Measurements from ENCODE around the gene TULP4.

- TF ChIP-seq, protein P1, sequence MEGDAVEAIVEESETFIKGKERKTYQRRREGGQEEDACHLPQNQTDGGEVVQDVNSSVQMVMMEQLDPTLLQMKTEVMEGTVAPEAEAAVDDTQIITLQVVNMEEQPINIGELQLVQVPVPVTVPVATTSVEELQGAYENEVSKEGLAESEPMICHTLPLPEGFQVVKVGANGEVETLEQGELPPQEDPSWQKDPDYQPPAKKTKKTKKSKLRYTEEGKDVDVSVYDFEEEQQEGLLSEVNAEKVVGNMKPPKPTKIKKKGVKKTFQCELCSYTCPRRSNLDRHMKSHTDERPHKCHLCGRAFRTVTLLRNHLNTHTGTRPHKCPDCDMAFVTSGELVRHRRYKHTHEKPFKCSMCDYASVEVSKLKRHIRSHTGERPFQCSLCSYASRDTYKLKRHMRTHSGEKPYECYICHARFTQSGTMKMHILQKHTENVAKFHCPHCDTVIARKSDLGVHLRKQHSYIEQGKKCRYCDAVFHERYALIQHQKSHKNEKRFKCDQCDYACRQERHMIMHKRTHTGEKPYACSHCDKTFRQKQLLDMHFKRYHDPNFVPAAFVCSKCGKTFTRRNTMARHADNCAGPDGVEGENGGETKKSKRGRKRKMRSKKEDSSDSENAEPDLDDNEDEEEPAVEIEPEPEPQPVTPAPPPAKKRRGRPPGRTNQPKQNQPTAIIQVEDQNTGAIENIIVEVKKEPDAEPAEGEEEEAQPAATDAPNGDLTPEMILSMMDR (IDR thresholded peaks at IDR 0.05), result no peak
- TF ChIP-seq POLR2A (IDR thresholded peaks at IDR 0.05), result no peak
Measured at GRCh38 chr6:158402184-158402583, 89.9 kb downstream of the TULP4 start.

Data from thyroid gland (tissue), 4 donors.